GM15510 (cell line): ENCODE data around the gene RAX2.

Experiments
- POLR2A ChIP-seq: IDR thresholded peaks from 3 replicates; pipeline ENCODE4 v1.6.1; 2011; ENCODE audit warnings: borderline replicate concordance; ENCODE audit not compliant: insufficient read length; ENCODE audit errors: extremely low read depth

Gene RAX2

GRCh38 chr19:3804429-3804828, 32.4 kb upstream of the RAX2 start:
- no peak for TF ChIP-seq POLR2A

GRCh38 chr19:3803986-3804385, 32.0 kb upstream of the RAX2 start:
- TF ChIP-seq POLR2A = no peak

GRCh38 chr19:3803114-3803888, 31.3 kb upstream of the RAX2 start:
- TF ChIP-seq POLR2A = no peak

GRCh38 chr19:3801412-3802096, 29.5 kb upstream of the RAX2 start:
- no peak for TF ChIP-seq POLR2A

- TF ChIP-seq POLR2A = no peak
Observed at GRCh38 chr19:3800996-3801395, 29.0 kb upstream of the RAX2 start.

- no peak for TF ChIP-seq POLR2A
Observed at GRCh38 chr19:3798137-3798536, 26.1 kb upstream of the RAX2 start.

- no peak for TF ChIP-seq POLR2A
Observed at GRCh38 chr19:3796358-3796757, 24.3 kb upstream of the RAX2 start.

GRCh38 chr19:3793799-3794198, 21.8 kb upstream of the RAX2 start:
- no peak for TF ChIP-seq POLR2A

GRCh38 chr19:3792114-3792513, 20.1 kb upstream of the RAX2 start:
- TF ChIP-seq POLR2A = no peak

GRCh38 chr19:3790941-3791340, 18.9 kb upstream of the RAX2 start:
- TF ChIP-seq POLR2A = no peak

GRCh38 chr19:3790209-3790734, 18.2 kb upstream of the RAX2 start:
- TF ChIP-seq POLR2A = no peak

GRCh38 chr19:3788996-3789778, 17.2 kb upstream of the RAX2 start:
- TF ChIP-seq POLR2A = no peak

GRCh38 chr19:3785938-3786824, 14.2 kb upstream of the RAX2 start, which contains the start of gene MATK:
Gene MATK (minus strand): TSS chr19:3786381. CDS start chr19:3785135, 1,246 bp downstream.
- TF ChIP-seq POLR2A = no peak

- TF ChIP-seq POLR2A = no peak
Observed at GRCh38 chr19:3785451-3785937, 13.5 kb upstream of the RAX2 start.
